Muscle layer of duodenum (tissue), 2 donors: ENCODE data around the gene GALNTL6.

Experiments
- H3K27ac ChIP-seq: one replicate; pipeline ENCODE4 v1.7.0; 2013; ENCODE audit warnings: mild to moderate bottlenecking, low read length
- H3K27me3 ChIP-seq: one replicate; pipeline ENCODE4 v1.7.0; 2013; ENCODE audit warnings: low read depth, mild to moderate bottlenecking, control low read depth, low read length
- H3K36me3 ChIP-seq, 2 donors: one replicate each; pipeline ENCODE4 v1.7.0; 2013; ENCODE audit warnings: low read length in 2 of 2, control low read depth in 1 of 2, mild to moderate bottlenecking in 1 of 2; ENCODE audit not compliant: insufficient read depth in 2 of 2, control insufficient read depth in 1 of 2
- H3K4me1 ChIP-seq, 2 donors: one replicate each; pipeline ENCODE4 v1.7.0; 2013; ENCODE audit warnings: low read length in 2 of 2, mild to moderate bottlenecking in 2 of 2, control low read depth in 1 of 2, moderate library complexity in 1 of 2; ENCODE audit not compliant: insufficient read depth in 2 of 2, control insufficient read depth in 1 of 2
- H3K4me3 ChIP-seq, 2 donors: one replicate each; pipeline ENCODE4 v1.7.0; 2013; ENCODE audit warnings: low read length in 2 of 2, low read depth in 1 of 2, mild to moderate bottlenecking in 1 of 2
- H3K9me3 ChIP-seq, 2 donors: one replicate each; pipeline ENCODE4 v1.7.0; 2013; ENCODE audit warnings: low read length in 2 of 2, control low read depth in 1 of 2, mild to moderate bottlenecking in 1 of 2; ENCODE audit not compliant: control insufficient read depth in 1 of 2
- donor health status: healthy.

Gene GALNTL6

DNA sequence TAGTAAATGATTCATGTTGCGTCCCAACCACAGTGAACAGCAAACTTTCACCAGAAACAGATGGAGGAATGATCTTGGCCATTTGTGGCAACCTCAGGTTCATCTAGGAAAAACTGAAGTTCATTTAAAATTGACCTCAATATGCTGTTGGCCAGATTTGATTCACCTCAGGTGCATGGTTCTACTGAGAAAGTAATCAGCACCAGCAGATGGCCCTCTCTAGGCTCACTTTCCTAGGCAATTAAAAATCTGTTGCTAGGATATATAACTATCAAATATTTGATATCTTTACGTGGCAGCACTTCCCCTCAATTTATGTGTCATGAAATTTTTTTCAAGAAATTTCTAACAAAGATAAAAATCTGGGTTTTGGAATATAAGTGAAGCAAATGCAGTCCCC lies 344.7 kb downstream of the GALNTL6 start:
- H3K9me3 ChIP-seq, result no peaks in the 10 kb centered on the region
- no peak overlapping the region for H3K27ac ChIP-seq
- no peak overlapping the region for H3K4me3 ChIP-seq
- no peaks in the 10 kb centered on the region for H3K27me3 ChIP-seq
- no peaks in the 10 kb centered on the region for H3K4me1 ChIP-seq
- H3K36me3 ChIP-seq, result no peaks in the 10 kb centered on the region

DNA sequence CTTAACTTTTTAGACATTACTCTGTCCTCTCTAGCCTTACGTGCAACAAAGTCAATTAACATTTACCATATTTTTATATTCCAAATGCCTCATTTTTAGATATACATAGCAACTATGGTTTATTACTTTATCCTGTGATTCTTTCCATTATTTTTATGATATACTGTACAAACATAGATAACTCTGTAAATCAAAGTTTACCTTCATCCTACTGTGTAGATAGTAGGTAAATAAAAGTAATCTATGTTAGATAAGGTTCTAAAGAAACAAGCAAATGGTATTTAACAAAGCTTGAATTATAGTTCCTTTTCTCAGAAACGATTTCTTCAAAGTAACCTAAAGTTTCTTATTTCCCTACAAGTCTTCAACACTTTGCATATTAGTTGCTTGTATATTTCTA lies 350.0 kb downstream of the GALNTL6 start:
- no peaks in the 10 kb centered on the region for H3K4me1 ChIP-seq

DNA sequence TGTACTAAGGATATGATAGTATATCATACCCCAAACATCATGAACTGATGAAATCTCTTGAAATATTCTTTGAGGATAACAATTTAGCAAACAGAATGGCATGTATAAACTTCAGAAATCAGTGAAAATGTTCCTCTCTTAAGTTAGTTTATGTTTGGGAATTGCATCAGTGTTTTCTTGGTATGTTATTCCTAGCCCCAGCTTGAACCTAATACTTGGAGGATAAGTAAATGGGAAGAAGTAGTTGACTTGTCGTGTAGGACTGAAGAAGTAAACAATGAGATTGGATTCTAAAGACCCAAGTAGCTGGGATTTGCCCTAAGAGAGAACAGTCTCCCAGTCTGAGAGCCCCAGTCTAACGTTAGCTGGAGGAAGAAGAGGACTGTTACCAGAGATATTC lies 355.7 kb downstream of the GALNTL6 start:
- H3K4me1 ChIP-seq, result no peaks in the 10 kb centered on the region
- no peak overlapping the region for H3K27ac ChIP-seq
- no peaks in the 10 kb centered on the region for H3K9me3 ChIP-seq
- H3K4me3 ChIP-seq, result no peak overlapping the region
- no peaks in the 10 kb centered on the region for H3K36me3 ChIP-seq
- no peaks in the 10 kb centered on the region for H3K27me3 ChIP-seq

More for the DNA sequence above, 350.0 kb downstream of the GALNTL6 start:
- H3K36me3 ChIP-seq, result no peaks in the 10 kb centered on the region
- H3K27ac ChIP-seq, result no peak overlapping the region
- H3K9me3 ChIP-seq, result no peaks in the 10 kb centered on the region
- no peak overlapping the region for H3K4me3 ChIP-seq
- H3K27me3 ChIP-seq, result no peaks in the 10 kb centered on the region

DNA sequence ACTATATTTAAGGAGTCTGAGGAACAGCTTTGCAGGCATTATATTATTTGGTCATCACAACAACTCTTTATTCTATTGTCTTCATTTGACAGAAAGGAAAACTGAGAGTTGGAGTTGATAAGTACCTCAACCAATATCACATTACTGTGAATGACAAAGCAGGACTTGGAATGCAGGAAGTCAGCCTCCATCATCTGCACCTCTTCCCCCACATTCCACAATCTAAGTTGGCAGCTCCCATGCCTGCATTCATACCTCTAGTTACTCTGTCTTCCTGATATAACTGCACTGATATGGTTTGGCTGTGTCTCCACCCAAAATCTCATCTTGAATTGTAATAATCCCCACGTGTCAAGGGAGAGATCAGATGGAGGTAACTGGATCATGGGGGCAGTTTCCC lies 356.7 kb downstream of the GALNTL6 start:
- Histone ChIP-seq H3K4me3 (no peak overlapping the region), H3K4me1 (no peaks in the 10 kb centered on the region), H3K36me3 (no peaks in the 10 kb centered on the region), H3K9me3 (no peaks in the 10 kb centered on the region), H3K27me3 (no peaks in the 10 kb centered on the region), H3K27ac (no peak overlapping the region)

DNA sequence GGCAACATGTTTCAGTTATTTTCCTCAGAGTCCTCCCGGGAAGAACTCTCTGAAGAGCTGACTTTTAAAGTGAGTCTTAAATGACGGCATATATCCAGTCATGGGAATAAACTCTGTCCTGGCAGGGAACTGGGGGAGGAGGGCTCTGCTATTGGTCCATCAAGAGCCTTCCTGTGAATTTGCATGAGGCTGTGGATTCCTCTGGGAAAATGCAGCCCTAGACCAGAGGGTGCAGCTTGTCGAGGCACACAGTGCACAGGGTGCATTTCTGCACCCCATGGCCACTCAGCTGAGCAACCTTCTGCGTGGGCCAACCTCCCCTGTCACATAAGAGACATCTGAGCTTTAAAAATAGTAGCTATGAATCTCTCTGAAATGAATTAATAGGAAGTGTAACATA lies 360.0 kb downstream of the GALNTL6 start:
- Histone ChIP-seq H3K27ac (no peak overlapping the region), H3K4me3 (no peak overlapping the region), H3K9me3 (no peaks in the 10 kb centered on the region), H3K4me1 (no peaks in the 10 kb centered on the region), H3K36me3 (no peaks in the 10 kb centered on the region), H3K27me3 (no peaks in the 10 kb centered on the region)

DNA sequence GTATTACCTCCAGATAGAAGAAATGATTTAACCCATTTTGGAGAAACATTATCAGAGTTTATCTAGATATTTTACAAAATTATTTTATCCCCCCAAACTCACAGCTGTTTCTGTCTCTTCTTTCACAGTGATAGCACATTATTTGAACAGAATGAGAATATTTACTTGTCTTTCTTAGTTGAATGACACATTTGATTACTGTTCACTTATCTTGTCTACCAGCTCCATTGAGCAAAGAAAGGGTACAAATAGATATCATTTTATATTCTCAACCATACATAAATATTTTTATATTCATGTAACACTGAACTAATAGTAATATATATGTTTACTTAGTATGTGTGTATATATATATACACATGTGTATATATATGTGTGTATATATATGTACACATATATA lies 364.2 kb downstream of the GALNTL6 start:
- Histone ChIP-seq H3K4me1 (no peaks in the 10 kb centered on the region), H3K27me3 (no peaks in the 10 kb centered on the region), H3K27ac (no peak overlapping the region), H3K9me3 (no peaks in the 10 kb centered on the region), H3K36me3 (no peaks in the 10 kb centered on the region), H3K4me3 (no peak overlapping the region)

DNA sequence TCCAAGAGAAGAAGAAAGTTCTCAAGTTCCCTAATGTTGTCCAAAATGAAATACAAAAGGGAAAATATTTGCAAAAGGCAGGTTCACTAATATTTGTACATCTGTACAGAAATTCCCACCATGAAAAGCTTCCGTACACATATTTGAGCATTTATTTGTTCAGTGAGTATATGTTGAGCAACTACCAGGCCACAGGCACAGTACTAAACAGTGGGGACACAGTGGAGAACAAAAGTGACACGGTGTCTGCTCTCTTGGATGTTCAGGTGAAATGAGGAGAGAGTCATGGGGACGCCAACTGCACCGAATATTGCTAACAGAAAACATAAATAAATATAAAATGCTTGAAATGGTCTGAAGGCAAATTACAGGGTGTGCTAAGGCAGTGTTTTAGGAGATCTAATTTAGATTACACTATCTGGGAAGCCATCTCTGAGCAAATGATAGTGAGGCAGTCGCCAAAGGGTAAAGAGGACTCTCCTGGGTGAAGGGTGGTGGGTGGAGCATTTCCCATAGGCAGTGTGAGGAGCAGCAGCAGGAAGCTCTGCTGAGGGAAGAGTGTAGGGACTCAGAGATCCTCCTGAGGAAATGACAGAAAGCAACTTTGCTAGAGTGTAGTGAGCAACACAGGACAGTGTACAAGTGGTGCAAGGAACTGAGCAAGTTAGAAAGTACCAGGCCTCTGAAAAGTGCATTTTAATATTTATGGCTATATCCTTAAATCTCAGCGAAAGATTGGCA lies 375.2 kb downstream of the GALNTL6 start:
- Histone ChIP-seq H3K27me3 (no peaks in the 10 kb centered on the region), H3K9me3 (no peaks in the 10 kb centered on the region), H3K27ac (no peak overlapping the region), H3K4me3 (no peak overlapping the region), H3K4me1 (no peaks in the 10 kb centered on the region), H3K36me3 (no peaks in the 10 kb centered on the region)

DNA sequence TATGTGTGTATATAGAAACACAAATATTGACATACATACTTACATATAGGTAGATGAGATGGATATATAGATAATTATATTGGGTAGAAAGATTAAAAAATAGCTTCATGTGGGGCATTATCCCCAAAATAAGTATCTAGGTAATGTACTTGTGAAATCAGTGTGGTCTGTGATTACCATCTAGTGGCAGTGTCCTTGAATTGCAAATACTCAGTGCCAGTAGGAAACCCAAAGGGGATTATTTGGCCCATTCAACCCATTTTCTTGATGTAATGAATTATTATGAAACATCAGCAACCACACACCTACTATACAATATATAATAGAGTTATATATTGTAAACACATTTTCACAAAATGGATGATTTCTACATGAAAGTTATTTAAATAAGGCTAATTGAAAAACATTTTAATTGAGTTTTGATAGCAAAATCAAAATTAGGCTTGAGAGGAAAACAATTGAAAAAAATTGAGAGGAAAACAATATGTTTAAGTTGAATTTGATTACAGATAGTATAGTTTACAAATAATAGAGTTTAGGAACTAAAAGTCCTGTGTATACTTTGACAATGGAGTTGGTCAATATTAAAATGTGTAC lies 389.4 kb downstream of the GALNTL6 start:
- no peaks in the 10 kb centered on the region for H3K36me3 ChIP-seq
- no peaks in the 10 kb centered on the region for H3K9me3 ChIP-seq
- no peaks in the 10 kb centered on the region for H3K27me3 ChIP-seq
- H3K27ac ChIP-seq, result no peak overlapping the region
- H3K4me1 ChIP-seq, result no peaks in the 10 kb centered on the region
- H3K4me3 ChIP-seq, result no peak overlapping the region

DNA sequence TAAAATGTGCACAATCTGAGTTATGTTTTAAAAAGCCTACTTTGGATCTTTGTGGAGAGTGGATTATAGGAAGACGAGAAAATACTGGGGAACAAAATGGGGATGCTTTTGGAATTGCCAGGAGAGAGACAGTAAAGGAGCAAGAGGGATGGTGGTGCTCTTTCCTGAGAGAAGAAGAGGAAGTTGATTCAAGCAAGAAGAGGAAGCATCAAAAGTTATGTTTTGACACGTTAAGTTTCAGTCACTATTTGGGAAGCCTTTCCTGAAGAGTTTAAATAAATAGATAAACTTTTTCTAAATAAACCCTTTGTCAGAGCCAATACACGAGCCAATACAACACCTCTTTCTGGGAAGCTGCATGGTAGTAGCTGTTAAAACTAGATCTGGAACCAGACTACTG lies 394.1 kb downstream of the GALNTL6 start:
- Histone ChIP-seq H3K4me3 (no peak overlapping the region), H3K9me3 (no peaks in the 10 kb centered on the region), H3K27me3 (no peaks in the 10 kb centered on the region), H3K4me1 (no peaks in the 10 kb centered on the region), H3K27ac (no peak overlapping the region), H3K36me3 (no peaks in the 10 kb centered on the region)

DNA sequence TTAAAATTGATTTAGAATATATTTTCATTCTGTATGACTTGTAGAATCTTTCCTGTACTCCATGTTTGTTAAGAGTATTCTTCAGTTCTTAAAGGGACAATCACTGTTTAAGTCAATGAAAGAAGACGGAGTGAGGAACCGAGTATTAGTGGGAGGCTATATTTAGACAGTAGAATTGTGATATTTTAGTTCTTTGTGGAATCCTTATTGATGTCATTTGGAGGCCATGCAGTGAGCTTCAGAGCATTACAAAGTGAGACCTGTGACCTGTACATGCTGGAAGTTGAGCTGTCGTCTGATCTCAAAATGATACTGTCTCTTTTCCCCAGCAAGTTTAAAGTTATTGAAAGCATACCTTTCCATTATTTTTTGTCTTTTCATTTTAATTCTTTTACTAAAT lies 394.7 kb downstream of the GALNTL6 start:
- H3K4me1 ChIP-seq, result no peaks in the 10 kb centered on the region
- no peaks in the 10 kb centered on the region for H3K9me3 ChIP-seq
- H3K4me3 ChIP-seq, result no peak overlapping the region
- H3K36me3 ChIP-seq, result no peaks in the 10 kb centered on the region
- no peak overlapping the region for H3K27ac ChIP-seq
- no peaks in the 10 kb centered on the region for H3K27me3 ChIP-seq

DNA sequence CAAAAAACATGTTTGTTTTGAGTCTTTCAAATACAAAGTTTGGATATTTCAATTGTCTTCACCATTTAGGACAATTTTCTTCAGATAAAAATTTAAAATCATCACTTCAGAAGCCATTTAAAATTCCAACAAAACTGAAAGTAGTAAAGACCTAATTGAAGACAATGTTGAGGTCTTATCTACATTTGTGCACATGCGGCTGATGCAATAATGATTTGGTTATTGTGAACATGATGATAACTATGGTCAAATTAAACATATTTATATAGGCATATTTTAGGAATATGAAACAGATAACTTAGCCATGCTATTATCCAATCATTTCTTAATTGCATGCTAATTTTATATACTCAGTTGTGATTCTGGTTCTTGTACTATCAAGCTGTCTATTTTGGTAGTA lies 407.5 kb downstream of the GALNTL6 start:
- Histone ChIP-seq H3K27ac (no peak overlapping the region), H3K9me3 (no peaks in the 10 kb centered on the region), H3K4me3 (no peak overlapping the region), H3K4me1 (no peaks in the 10 kb centered on the region), H3K36me3 (no peaks in the 10 kb centered on the region), H3K27me3 (no peaks in the 10 kb centered on the region)

DNA sequence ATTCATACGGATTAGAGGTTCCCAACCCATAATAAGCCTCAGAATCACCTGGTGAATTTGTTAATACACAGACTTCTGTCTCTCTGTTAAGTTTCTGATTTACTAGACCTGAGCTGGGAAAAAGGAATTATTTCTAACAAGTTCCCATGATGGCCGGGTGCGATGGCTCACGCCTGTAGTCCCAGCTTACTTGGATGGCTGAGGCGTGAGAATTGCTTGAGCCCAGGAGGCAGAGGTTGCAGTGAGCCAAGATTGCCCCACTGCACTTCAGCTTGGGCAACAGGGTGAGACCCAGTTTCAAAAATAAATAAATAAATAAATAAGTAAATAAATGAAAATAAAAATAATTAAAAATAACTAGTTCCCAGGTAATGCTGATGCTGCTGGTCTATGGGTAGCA lies 412.3 kb downstream of the GALNTL6 start:
- no peak overlapping the region for H3K4me3 ChIP-seq
- H3K9me3 ChIP-seq, result no peaks in the 10 kb centered on the region
- H3K27ac ChIP-seq, result no peak overlapping the region
- no peaks in the 10 kb centered on the region for H3K27me3 ChIP-seq
- H3K36me3 ChIP-seq, result no peaks in the 10 kb centered on the region
- no peaks in the 10 kb centered on the region for H3K4me1 ChIP-seq
